ENCODE measurements around the gene CTSD.
"Not testable (repeated sequence)": the region's sequence is repeated elsewhere in the genome, so short reads cannot be mapped to it uniquely, and the experiment has no call there.

CTSD gene

DNA sequence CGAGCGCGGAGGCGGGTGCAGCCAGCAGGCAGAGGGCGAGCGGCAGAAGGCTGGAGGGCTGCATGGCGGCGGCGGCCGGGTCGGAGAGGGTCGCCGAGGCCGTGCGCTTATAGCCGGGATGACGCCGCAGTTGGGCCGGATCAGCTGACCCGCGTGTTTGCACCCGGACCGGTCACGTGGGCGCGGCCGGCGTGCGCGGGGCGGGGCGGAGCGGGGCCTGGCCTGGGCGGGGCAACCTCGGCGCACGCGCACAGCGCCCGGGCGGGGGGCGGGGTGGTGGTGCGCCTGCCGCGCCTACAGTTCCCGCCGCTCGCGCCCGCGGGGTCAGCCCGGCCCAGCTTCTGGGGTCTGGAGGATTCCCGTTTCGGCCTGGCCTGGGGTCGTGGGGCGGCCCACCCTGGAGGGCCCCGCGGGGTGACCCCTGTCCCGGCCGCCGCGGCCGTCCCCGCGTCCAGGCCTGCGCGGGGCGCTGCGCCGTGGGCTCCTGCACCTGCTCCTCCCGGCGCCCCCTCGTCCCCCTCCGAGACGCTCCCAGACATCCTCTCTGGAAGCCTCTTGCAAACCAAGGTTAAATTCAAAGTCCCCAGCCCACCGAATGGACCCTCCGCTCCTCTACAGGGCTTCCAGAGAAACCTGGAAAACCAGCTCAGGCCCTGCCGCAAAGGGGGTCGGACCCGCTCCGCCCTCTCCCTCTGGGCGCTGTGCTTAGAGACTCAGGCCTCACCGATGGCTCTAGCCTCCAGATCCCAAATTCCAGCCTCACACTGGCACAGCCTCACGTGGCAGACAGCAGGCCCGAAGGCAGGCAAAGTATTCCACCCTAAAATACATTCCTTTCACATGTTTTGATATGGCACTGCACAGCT is at the start of gene CTSD:
CTSD (minus strand) TSS at position 132 of the 866 bp plus-strand sequence; CDS start at position 64, 68 bp downstream.
- peak; percentile 73 for TF ChIP-seq POLR2A (IDR thresholded peaks at IDR 0.05; ENCODE audit: low read depth, low read length)
- peak; percentile 90 for DNase-seq (ENCODE audit: insufficient read length, low spot score)
- FAIRE-seq, result no peak

DNA sequence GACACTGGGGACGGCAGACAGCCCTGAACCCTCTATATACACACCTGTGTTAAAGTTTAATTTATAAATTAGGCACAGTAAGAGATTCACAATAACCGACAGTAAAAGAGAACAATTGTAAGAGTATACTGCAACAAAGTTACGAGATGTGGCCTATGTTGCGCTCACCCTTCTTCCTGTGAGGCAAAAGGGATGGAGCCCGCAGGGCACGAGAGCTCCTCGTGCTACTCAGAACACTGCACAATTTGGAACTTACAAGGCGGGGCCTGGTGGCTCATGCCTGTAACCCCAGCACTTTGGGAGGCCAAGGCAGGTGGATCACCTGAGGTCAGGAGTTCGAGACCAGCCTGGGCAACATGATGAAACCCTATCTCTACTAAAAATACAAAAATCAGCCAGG is 49.6 kb upstream of the CTSD start:
- not testable (repeated sequence) for FAIRE-seq; DNase-seq (ENCODE audit: insufficient read length, low spot score)

DNA sequence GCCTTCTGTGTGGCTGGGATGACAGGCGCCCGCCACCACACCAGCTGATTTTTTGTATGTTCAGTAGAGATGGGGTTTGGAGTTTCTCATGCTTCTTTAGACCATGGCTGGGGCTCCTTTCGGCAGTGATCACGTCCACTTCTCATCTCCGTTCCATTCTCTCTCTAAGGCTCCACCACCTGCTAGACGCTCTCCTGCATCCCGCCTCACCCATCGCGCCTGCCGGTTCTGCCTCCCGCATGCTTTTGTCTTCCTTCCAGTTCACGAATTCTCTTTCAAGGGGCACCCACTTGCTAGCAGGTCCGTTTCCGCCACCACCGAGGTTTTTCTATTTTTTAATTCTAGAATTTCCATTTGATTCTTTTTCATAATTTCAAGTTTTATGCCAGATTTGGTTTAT is 49.1 kb upstream of the CTSD start:
- DNase-seq (ENCODE audit: insufficient read length, low spot score) (no peak), FAIRE-seq (no peak)
- no peak for TF ChIP-seq POLR2A (IDR thresholded peaks at IDR 0.05; ENCODE audit: low read depth, low read length)

DNA sequence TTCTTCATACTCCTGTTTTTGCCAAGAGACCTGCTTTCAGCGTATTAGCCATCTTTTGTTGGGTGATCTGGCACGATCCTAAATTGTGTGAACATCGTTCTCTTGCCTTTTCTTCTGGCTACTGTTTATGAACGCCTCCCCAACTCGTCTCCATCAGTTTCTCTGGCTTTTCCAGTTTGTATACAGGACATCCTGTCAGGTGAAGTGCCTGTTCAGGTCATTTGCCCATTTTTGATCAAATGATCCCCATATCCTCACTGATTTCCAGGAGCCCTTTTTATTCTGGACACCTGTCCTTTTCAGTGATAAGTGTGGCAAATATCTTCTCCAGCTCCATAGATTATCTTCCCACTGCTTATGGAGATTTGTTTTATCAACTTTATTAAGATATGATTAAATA is 48.5 kb upstream of the CTSD start:
- no peak for FAIRE-seq
- no peak for DNase-seq (ENCODE audit: insufficient read length, low spot score)
- no peak for TF ChIP-seq POLR2A (IDR thresholded peaks at IDR 0.05; ENCODE audit: low read depth, low read length)

DNA sequence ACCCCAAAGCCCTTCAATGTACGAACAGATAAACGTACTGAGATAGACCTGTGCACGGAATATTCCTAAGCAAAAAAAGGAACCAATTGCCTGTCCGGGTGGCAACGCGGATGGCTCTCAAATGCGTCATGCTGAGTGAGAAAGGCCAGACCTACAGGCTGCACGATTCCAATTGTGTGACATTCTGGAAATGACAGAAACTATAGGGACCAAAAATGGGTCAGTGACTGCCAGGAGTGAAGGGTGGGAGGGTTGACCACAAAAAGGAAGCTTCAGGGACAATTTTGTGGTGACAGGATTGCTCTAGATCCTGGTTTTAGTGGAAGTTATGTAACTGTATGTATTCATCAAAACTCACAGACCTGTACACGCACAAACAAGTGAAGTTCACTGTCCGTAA is 47.0 kb upstream of the CTSD start:
- DNase-seq (ENCODE audit: insufficient read length, low spot score) (no peak), FAIRE-seq (no peak)
- no peak for TF ChIP-seq POLR2A (IDR thresholded peaks at IDR 0.05; ENCODE audit: low read depth, low read length)

DNA sequence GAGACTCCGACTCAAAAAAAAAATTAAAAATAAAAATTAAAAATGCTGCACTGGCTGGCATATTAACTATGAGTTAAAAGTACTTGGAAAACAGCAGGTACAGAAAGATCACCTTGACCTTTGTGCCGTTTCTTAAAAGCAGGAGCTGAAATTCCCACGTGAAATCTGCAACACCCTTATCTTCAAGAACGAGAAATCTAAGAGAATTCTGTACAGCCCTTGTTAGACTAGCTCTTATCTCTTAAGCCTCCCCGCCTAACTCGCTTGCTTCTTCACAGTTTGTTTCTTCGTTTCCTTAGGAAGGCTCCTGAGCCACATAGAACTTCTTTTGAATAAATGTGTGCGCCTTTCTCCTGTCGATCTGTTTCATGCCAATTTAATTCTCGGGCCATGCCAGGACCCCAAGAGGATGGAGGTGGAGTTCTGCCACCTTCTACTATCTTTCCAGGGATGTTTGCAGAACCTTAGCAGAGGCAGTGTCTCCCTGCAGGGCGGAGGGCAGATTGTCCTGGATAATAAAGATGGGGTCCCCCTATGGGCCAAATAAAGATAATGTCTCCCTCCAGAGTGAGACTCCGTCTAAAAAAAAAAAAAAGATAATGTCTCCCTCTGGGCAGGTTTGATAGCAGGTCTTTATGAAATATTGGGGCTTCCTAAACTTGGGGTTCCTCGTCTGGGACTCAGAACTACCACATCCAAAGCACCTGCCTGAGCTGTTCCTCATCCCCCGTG is 43.7 kb upstream of the CTSD start:
- DNase-seq (ENCODE audit: insufficient read length, low spot score) (no peak), FAIRE-seq (no peak)
- no peak for TF ChIP-seq POLR2A (IDR thresholded peaks at IDR 0.05; ENCODE audit: low read depth, low read length)

DNA sequence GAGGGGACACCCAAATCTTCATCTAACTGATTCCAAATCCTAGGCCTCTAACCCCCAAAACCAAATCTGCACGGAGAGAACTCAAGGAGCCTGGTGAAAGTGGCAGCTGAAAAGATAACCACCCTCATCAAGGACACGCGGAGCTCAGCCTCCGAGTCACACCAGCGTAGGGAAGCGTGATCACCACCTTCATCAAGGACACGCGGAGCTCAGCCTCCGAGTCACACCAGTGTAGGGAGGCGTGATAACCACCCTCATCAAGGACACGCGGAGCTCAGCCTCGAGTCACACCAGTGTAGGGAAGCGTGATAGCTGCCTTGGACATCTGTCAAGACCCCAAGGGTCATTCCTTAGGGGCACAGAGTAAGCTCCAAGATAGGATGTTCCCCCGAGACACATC is 41.8 kb upstream of the CTSD start:
- DNase-seq (ENCODE audit: insufficient read length, low spot score) (no peak), FAIRE-seq (no peak)
- no peak for TF ChIP-seq POLR2A (IDR thresholded peaks at IDR 0.05; ENCODE audit: low read depth, low read length)

DNA sequence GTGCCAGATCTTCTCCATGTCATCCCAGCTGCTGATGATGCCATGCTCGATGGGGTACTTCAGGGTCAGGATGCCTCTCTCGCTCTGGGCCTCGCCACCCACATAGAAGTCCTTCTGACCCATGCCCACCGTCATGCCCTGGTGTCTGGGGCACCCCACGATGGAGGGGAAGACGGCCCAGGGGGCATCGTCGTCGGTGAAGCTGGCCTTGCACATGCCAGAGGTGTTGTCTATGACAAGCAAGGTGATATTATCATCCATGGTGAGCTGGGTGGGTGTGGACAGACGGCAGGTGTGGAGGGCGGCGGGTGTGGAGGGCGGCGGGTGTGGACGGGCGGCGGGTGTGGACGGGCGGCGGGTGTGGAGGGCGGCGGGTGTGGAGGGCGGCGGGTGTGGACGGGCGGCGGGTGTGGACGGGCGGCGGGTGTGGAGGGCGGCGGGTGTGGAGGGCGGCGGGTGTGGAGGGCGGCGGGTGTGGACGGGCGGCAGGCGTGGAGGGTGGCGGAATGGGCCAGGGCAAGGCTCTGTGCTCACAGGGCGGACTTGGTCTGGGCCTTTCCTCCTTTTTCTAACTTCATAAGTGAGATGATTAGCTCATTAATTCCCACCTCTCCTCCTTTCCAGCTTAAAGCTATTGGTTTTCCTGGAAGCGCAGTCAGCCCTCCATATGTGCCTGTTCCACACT is 40.2 kb upstream of the CTSD start:
- not testable (repeated sequence) for DNase-seq (ENCODE audit: insufficient read length, low spot score); FAIRE-seq

DNA sequence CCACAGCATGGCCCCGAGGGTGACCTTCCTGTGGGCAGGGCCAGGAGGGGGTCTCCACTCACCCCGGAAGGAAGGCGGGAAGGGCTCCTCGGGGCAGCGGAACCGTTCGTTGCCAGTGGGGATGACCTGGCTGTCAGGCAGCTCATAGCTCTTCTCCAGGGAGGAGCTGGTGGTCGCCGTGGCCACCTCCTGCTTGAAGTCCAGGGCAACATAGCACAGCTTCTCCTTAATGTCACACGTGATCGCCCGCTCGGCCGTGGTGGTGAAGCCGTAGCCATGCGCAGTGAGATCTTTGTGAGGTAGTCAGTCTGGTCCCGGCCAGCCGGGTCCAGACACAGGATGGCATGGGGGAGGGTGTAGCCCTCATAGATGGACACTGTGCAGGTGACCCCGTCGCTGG is 39.5 kb upstream of the CTSD start:
- TF ChIP-seq POLR2A (IDR thresholded peaks at IDR 0.05; ENCODE audit: low read depth, low read length), result no peak
- FAIRE-seq, result no peak
- no peak for DNase-seq (ENCODE audit: insufficient read length, low spot score)

DNA sequence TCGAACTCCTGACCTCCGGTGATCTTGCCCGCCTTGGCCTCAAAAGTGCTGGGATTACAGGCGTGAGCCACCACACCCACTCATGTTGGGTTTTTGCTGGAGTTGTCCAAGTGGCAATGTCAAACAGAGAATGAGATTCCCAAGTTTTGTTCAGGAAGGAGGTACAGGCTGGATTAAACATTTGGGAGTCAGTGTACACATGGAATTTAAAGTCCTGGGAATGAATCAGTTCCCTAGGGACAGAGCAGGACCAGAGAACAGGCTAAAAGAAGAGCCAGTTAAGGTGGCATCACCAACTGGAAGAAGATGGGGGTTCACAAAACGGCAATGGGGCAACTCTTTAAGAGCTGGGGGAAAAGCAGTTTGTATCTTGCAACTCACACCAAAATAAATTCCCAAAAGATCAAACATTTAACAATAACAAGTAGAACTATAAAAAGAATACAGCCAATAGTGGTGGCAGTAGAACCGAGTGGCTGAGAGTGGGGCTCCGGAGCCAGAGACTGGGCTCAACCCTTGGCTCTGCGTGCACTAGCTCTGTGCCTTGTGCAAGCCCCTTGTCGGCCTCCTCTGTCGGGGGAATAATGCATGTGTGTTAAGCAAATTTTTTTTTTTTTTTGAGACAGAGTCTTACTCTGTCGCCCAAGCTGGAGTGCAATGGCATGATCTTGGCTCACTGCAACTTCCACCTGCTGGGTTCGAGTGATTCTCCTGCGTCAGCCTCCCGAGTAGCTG is 33.8 kb upstream of the CTSD start:
- TF ChIP-seq POLR2A (IDR thresholded peaks at IDR 0.05; ENCODE audit: low read depth, low read length), result no peak
- FAIRE-seq, result no peak
- DNase-seq (ENCODE audit: insufficient read length, low spot score), result no peak

DNA sequence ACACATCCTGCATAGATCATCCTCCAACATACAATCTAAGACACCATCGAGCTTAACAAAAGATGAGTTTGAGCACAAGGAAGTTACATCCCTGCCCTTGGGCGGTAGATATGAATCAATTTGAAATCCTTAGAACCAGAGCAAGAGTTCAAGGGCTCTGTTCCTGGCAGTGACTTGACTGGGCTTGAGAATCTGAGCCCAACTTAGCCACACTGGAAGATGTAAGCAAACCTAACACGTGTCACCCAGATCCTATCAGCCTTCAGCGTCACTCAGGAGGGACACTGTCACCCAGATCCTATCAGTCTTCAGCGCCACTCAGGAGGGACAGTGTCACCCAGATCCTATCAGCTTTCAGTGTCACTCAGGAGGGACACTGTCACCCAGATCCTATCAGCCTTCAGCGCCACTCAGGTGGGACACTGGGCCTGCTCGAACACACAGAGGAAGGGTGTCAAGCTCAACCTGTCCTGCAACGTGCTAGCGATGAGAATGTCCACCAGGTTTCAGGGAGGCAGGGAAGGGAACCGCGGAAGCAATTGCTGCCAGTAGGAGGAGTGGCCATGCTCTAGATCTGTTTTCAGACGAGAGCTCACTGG is 32.8 kb upstream of the CTSD start:
- DNase-seq (ENCODE audit: insufficient read length, low spot score), result no peak
- no peak for FAIRE-seq
- TF ChIP-seq POLR2A (IDR thresholded peaks at IDR 0.05; ENCODE audit: low read depth, low read length), result no peak

DNA sequence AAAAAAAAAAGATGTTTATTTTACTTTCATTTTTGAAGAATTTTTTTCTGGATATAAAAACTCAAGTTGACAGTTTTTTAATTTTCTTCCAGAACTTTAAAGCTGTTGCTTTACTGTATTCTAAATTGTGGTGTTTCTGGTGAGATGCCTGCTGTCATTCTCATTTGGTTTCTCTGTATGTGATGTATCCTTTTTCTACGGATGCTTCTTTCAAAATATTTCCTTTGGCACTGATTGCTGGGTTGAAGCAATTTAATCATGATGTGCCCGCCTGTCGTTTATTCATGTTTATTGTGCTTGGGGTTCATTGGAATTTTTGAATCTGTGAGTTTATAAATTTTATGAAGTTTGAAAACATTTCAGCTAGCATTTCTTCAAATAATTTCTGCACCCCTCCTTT is 29.4 kb upstream of the CTSD start:
- no peak for DNase-seq (ENCODE audit: insufficient read length, low spot score)
- TF ChIP-seq POLR2A (IDR thresholded peaks at IDR 0.05; ENCODE audit: low read depth, low read length), result no peak

DNA sequence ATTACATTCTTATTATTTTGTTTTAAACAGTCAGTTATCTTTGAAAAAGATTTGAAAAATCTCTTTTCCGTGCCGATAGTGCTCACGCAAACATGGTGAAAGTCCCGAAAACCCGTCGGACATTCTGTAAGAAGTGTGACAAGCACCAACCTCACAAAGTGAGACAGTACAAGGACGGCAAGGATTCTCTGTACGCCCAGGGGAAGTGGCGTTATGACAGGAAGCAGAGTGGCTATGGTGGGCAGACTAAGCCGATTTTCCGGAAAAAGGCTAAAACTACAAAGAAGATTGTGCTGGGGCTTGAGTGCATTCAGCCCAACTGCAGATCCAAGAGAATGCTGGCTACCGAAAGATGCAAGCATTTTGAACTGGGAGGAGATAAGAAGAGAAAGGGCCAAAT is 28.7 kb upstream of the CTSD start:
- no peak for DNase-seq (ENCODE audit: insufficient read length, low spot score)
- TF ChIP-seq POLR2A (IDR thresholded peaks at IDR 0.05; ENCODE audit: low read depth, low read length), result no peak
- FAIRE-seq, result no peak

More for the DNA sequence above, 29.4 kb upstream of the CTSD start:
- no peak for FAIRE-seq

Data from H54 (cell line).